Measurements from ENCODE around the gene C11orf68.

Gene C11orf68

DNA sequence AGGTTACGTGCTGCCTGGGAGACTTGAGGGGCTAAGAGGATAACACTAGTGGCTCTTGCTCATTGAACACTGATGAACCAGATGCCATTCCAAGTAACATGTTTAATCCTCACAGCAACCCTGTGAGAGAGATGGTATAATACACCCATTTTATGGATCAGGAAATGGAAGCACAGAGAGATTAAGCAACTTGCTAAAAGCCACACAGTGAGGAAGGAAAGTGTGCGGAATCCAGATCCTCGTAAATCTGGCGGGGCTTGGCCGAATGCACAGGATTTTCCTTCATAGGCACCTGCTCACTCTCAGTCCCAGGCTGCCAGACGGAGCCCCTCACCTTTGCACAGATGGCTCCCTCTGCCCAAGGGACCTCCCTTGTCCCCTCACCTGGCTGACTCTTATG is 11.0 kb downstream of the C11orf68 start:
- no peak overlapping the region for H3K27ac ChIP-seq

DNA sequence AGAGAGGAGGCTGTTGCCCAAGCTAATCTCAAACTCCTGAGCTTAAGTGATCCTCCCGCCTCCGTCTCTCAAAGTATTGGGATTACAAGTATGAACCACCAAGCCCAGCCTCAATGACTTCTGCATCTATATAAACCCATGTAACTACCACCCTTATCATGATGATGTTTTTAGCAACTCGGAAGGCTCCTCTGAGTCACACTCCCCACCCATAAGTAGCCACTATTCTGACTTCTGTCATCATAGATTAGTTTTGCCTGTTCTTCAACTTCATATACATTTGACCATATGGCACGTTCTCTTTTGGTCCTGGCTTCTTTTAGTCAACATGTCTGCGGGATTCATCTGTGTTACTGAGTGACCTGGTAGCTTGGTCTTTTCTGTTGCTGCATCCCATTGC is 12.3 kb downstream of the C11orf68 start:
- Histone ChIP-seq H3K27ac (no peak overlapping the region), H3K27me3 (replicated peaks) (no peaks in the 10 kb centered on the region), H3K36me3 (replicated peaks) (no peaks in the 10 kb centered on the region), H3K4me3 (ENCODE audit: low read depth, low read length) (no peak overlapping the region)
- DNase-seq: no peak
- in situ Hi-C loops (cut with HindIII; ENCODE audit: low pct_ligation_motif_present, low sequenced_read_pairs): no loop called here
- TF ChIP-seq, protein P1, sequence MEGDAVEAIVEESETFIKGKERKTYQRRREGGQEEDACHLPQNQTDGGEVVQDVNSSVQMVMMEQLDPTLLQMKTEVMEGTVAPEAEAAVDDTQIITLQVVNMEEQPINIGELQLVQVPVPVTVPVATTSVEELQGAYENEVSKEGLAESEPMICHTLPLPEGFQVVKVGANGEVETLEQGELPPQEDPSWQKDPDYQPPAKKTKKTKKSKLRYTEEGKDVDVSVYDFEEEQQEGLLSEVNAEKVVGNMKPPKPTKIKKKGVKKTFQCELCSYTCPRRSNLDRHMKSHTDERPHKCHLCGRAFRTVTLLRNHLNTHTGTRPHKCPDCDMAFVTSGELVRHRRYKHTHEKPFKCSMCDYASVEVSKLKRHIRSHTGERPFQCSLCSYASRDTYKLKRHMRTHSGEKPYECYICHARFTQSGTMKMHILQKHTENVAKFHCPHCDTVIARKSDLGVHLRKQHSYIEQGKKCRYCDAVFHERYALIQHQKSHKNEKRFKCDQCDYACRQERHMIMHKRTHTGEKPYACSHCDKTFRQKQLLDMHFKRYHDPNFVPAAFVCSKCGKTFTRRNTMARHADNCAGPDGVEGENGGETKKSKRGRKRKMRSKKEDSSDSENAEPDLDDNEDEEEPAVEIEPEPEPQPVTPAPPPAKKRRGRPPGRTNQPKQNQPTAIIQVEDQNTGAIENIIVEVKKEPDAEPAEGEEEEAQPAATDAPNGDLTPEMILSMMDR (IDR thresholded peaks at IDR 0.05; ENCODE audit: low read depth, low read length, missing control alignments): no peak

More for the DNA sequence above, 11.0 kb downstream of the C11orf68 start:
- DNase-seq: no peak
- TF ChIP-seq, protein P1 (IDR thresholded peaks at IDR 0.05; ENCODE audit: low read depth, low read length, missing control alignments): no peak
- no peak overlapping the region for H3K4me3 ChIP-seq (ENCODE audit: low read depth, low read length)
- in situ Hi-C loops (cut with HindIII; ENCODE audit: low pct_ligation_motif_present, low sequenced_read_pairs): no loop called here
- H3K36me3 ChIP-seq (replicated peaks): no peaks in the 10 kb centered on the region
- H3K27me3 ChIP-seq (replicated peaks): no peaks in the 10 kb centered on the region

DNA sequence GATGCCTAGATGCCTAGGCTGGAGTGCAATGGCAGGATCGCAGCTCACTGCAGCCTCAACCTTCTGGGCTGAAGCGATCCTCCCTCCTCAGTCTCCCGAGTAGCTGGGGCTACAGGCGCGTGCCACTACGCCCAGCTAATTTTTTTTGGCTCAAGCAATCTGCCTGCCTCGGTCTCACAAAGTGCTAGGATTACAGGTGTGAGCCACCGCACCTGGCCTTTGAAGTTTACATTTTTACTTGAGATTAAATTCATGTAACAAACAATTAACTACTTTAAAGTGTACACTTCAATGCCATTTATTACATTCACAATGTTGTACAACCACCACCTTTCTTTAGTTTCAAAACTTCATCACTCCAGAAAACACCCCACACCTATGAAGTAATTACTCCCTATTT is 15.1 kb downstream of the C11orf68 start:
- H3K27ac ChIP-seq: no peak overlapping the region
- DNase-seq: no peak
- peaks cover 2% of the 10 kb centered on the region for H3K36me3 ChIP-seq (replicated peaks)
- H3K4me3 ChIP-seq (ENCODE audit: low read depth, low read length): no peak overlapping the region
- in situ Hi-C loops (cut with HindIII; ENCODE audit: low pct_ligation_motif_present, low sequenced_read_pairs): no loop called here
- TF ChIP-seq, protein P1 (IDR thresholded peaks at IDR 0.05; ENCODE audit: low read depth, low read length, missing control alignments): no peak
- H3K27me3 ChIP-seq (replicated peaks): no peaks in the 10 kb centered on the region

DNA sequence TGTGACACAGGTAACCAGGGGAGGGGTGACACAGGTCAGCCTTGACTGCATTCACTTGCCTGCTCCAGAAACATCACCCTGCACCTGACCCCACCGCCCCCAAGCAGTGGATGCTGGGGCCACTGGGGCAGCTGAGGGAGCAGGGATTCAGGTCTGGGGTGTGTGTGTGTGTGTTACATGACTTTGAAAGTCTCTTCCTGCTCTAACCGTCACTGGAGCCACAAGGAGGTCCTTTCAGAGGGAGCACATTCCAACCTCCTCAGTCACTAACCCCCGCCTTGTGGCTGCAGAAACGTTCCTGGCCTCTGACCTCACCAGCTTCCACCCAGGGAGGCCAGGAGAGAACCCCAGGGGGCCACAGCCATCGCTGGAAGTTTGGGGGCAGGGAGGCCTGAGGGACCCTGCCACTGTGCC is 15.8 kb downstream of the C11orf68 start:
- Histone ChIP-seq H3K27me3 (replicated peaks) (no peaks in the 10 kb centered on the region), H3K4me3 (ENCODE audit: low read depth, low read length) (no peak overlapping the region), H3K36me3 (replicated peaks) (peaks cover 4% of the 10 kb centered on the region), H3K27ac (peak overlapping the region; percentile 67)
- DNase-seq: peak; percentile 76
- TF ChIP-seq, protein P1 (IDR thresholded peaks at IDR 0.05; ENCODE audit: low read depth, low read length, missing control alignments): no peak
- in situ Hi-C loops (cut with HindIII; ENCODE audit: low pct_ligation_motif_present, low sequenced_read_pairs): no loop called here

DNA sequence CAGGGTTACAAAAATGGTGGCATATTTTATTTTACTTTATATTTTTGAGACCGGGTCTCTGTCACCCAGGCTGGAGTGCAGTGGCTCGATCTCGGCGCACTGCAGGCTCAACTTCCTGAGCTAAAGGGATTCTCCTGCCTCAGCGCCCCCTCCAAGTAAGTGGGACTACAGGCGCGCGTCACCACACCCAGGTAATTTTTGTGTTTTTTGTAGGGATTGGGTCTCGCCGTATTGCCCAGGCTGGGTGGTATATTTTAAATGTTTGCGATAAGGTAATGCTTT is 18.0 kb downstream of the C11orf68 start:
- H3K27ac ChIP-seq: peak overlapping the region; percentile 59
- H3K27me3 ChIP-seq (replicated peaks): no peaks in the 10 kb centered on the region
- in situ Hi-C loops (cut with HindIII; ENCODE audit: low pct_ligation_motif_present, low sequenced_read_pairs): no loop called here
- TF ChIP-seq, protein P1 (IDR thresholded peaks at IDR 0.05; ENCODE audit: low read depth, low read length, missing control alignments): no peak
- peaks cover 19% of the 10 kb centered on the region for H3K36me3 ChIP-seq (replicated peaks)
- no peak for DNase-seq
- no peak overlapping the region for H3K4me3 ChIP-seq (ENCODE audit: low read depth, low read length)

DNA sequence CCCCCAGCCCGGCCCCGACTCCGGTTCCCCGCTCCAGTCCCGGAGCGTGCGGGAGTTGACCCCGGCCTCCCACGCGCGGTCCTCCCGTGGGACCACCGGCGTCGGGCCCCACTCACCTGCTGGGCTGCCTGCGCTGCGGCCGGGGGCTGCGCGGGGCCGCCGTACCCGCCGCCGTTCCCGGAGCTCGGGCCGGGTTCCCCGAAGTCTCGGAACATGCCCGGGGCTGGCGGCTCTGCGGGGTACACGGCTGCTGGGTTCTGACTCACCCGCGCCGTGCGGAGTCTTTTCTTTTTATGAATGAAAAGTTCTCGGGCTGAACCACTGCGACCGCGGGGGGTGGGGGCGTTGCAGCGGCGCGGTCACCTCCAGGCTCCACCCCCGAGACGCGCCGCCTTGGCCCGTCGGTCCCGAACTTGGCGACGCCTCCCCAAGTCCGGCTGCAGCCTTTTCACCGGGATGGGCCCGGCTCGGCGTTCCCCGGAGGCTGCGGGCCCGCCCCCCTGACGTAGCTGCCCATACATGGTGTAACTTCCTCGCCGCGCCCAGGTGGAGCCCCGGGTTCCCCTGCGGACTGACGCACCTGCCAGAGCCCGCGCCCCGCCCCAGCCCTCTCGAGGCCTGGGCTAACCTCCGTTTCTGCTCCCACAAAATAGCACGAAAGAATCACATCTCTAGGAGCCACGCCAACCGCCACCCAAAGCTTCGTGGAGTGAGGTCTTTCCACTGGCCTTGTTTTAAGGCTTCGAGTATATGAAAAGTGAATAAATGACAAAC is 18.6 kb downstream of the C11orf68 start, which contains the start of gene FOSL1:
FOSL1 (minus strand) TSS at position 264 of the 774 bp plus-strand sequence; CDS start at position 215, 49 bp downstream.
- in situ Hi-C loops (cut with HindIII; ENCODE audit: low pct_ligation_motif_present, low sequenced_read_pairs): no loop called here
- TF ChIP-seq, protein P1 (IDR thresholded peaks at IDR 0.05; ENCODE audit: low read depth, low read length, missing control alignments): no peak
- Histone ChIP-seq H3K27me3 (replicated peaks) (no peaks in the 10 kb centered on the region), H3K36me3 (replicated peaks) (peaks cover 25% of the 10 kb centered on the region), H3K27ac (peak within 1 kb of the TSS; percentile 90), H3K4me3 (ENCODE audit: low read depth, low read length) (peak within 1 kb of the TSS; percentile 95)
- DNase-seq: peak; percentile 93
